ENCODE measurements around the gene RSBN1. TPM values are rescaled to one million over a fixed set of nuclear protein-coding genes. Genes with fewer than 3 reads are reported as not detected.

Gene RSBN1
- total and polyA plus RNA-seq, 7 donors: 3.5 to 20.8 (median 11.0) TPM

- DNase-seq: no peak
- no peak for ATAC-seq
- no peak for TF ChIP-seq CTCF (IDR thresholded peaks at IDR 0.05)
- no peaks in the 10 kb centered on the region for H3K9me3 ChIP-seq
- peaks cover 0 to 42% of the 10 kb centered on the region in 2 donors for H3K36me3 ChIP-seq (ENCODE audit: insufficient read depth in 1 of 2, low read depth in 1 of 2)
- no peaks in the 10 kb centered on the region for H3K4me1 ChIP-seq
- intact Hi-C loops (cut with DNase I): loop anchor here in 1 of 2 donors (10.0 kb wide), 1 partner anchor 153 kb away; the partner anchor contains the start of genes AP4B1 and DCLRE1B
- H3K27me3 ChIP-seq (ENCODE audit: insufficient read depth in 3 of 3, low read length in 2 of 3): no peaks in the 10 kb centered on the region
- no peak overlapping the region for H3K4me3 ChIP-seq
- 80 to 92% (median 85%) methylated on average over 1 of the region's 1 CpG for WGBS, 3 donors
- no peak overlapping the region for H3K27ac ChIP-seq
These were observed 60.8 kb downstream of the RSBN1 start for GRCh38 chr1:113751516-113751915.

- TF ChIP-seq CTCF (IDR thresholded peaks at IDR 0.05): no peak
- Histone ChIP-seq H3K27me3 (ENCODE audit: insufficient read depth in 3 of 3, low read length in 2 of 3) (no peaks in the 10 kb centered on the region), H3K4me3 (no peak overlapping the region), H3K4me1 (no peaks in the 10 kb centered on the region), H3K9me3 (no peaks in the 10 kb centered on the region), H3K36me3 (ENCODE audit: insufficient read depth in 1 of 2, low read depth in 1 of 2) (peaks cover 0 to 45% of the 10 kb centered on the region in 2 donors), H3K27ac (no peak overlapping the region)
- no peak for ATAC-seq
- intact Hi-C loops (cut with DNase I): loop anchor here in 1 of 2 donors (10.0 kb wide), 1 partner anchor 154 kb away; the partner anchor contains the start of genes AP4B1 and DCLRE1B
- no peak for DNase-seq
These were observed 61.2 kb downstream of the RSBN1 start for GRCh38 chr1:113751114-113751513.

- 83 to 88% (median 84%) methylated on average over 3 of the region's 3 CpGs for WGBS, 3 donors
- H3K36me3 ChIP-seq (ENCODE audit: insufficient read depth in 1 of 2, low read depth in 1 of 2): peaks cover 2 to 43% of the 10 kb centered on the region in 2 donors
- no peaks in the 10 kb centered on the region for H3K4me1 ChIP-seq
- no peak for DNase-seq
- H3K9me3 ChIP-seq: no peaks in the 10 kb centered on the region
- intact Hi-C loops (cut with DNase I): no loop called here
- no peak overlapping the region for H3K4me3 ChIP-seq
- TF ChIP-seq CTCF (IDR thresholded peaks at IDR 0.05): no peak
- no peak for ATAC-seq
- no peak overlapping the region for H3K27ac ChIP-seq
- H3K27me3 ChIP-seq (ENCODE audit: insufficient read depth in 3 of 3, low read length in 2 of 3): no peaks in the 10 kb centered on the region
These were observed 62.9 kb downstream of the RSBN1 start for GRCh38 chr1:113749402-113749801.

- ATAC-seq: no peak
- no peaks in the 10 kb centered on the region for H3K4me1 ChIP-seq
- peaks cover 2 to 44% of the 10 kb centered on the region in 2 donors for H3K36me3 ChIP-seq (ENCODE audit: insufficient read depth in 1 of 2, low read depth in 1 of 2)
- no peak overlapping the region for H3K27ac ChIP-seq
- 83 to 100% (median 93%) methylated on average over 1 of the region's 1 CpG for WGBS, 3 donors
- no peak overlapping the region for H3K4me3 ChIP-seq
- no peaks in the 10 kb centered on the region for H3K27me3 ChIP-seq (ENCODE audit: insufficient read depth in 3 of 3, low read length in 2 of 3)
- H3K9me3 ChIP-seq: no peaks in the 10 kb centered on the region
- TF ChIP-seq CTCF (IDR thresholded peaks at IDR 0.05): no peak
- intact Hi-C loops (cut with DNase I): no loop called here
- no peak for DNase-seq
These were observed 64.9 kb downstream of the RSBN1 start for GRCh38 chr1:113747376-113747775.

- no peaks in the 10 kb centered on the region for H3K27me3 ChIP-seq (ENCODE audit: insufficient read depth in 3 of 3, low read length in 2 of 3)
- intact Hi-C loops (cut with DNase I): no loop called here
- peaks cover 2 to 43% of the 10 kb centered on the region in 2 donors for H3K36me3 ChIP-seq (ENCODE audit: insufficient read depth in 1 of 2, low read depth in 1 of 2)
- no peak for DNase-seq
- ATAC-seq: no peak
- no peak overlapping the region for H3K27ac ChIP-seq
- H3K4me3 ChIP-seq: no peak overlapping the region
- 84 to 90% (median 89%) methylated on average over 3 of the region's 3 CpGs for WGBS, 3 donors
- no peaks in the 10 kb centered on the region for H3K9me3 ChIP-seq
- no peak for TF ChIP-seq CTCF (IDR thresholded peaks at IDR 0.05)
- H3K4me1 ChIP-seq: no peaks in the 10 kb centered on the region
These were observed 66.9 kb downstream of the RSBN1 start for GRCh38 chr1:113745425-113745824.
